ENCODE measurements around the gene SCRN1. TPM values are rescaled to one million over a fixed set of nuclear protein-coding genes. Genes with fewer than 3 reads are reported as not detected.
A peak's percentile ranks its signal among the peaks of the same experiment; 100 is the strongest.

The SCRN1 gene
- total and polyA plus RNA-seq, 2 of the 13 experiments (the other 11 are each of a cell fraction or from before 2014, with no cell fraction given) = 43.2 to 49.8 TPM

GRCh38 chr7:29989257-29989995, at the start of gene SCRN1 (continued):
- TF ChIP-seq, protein P1, sequence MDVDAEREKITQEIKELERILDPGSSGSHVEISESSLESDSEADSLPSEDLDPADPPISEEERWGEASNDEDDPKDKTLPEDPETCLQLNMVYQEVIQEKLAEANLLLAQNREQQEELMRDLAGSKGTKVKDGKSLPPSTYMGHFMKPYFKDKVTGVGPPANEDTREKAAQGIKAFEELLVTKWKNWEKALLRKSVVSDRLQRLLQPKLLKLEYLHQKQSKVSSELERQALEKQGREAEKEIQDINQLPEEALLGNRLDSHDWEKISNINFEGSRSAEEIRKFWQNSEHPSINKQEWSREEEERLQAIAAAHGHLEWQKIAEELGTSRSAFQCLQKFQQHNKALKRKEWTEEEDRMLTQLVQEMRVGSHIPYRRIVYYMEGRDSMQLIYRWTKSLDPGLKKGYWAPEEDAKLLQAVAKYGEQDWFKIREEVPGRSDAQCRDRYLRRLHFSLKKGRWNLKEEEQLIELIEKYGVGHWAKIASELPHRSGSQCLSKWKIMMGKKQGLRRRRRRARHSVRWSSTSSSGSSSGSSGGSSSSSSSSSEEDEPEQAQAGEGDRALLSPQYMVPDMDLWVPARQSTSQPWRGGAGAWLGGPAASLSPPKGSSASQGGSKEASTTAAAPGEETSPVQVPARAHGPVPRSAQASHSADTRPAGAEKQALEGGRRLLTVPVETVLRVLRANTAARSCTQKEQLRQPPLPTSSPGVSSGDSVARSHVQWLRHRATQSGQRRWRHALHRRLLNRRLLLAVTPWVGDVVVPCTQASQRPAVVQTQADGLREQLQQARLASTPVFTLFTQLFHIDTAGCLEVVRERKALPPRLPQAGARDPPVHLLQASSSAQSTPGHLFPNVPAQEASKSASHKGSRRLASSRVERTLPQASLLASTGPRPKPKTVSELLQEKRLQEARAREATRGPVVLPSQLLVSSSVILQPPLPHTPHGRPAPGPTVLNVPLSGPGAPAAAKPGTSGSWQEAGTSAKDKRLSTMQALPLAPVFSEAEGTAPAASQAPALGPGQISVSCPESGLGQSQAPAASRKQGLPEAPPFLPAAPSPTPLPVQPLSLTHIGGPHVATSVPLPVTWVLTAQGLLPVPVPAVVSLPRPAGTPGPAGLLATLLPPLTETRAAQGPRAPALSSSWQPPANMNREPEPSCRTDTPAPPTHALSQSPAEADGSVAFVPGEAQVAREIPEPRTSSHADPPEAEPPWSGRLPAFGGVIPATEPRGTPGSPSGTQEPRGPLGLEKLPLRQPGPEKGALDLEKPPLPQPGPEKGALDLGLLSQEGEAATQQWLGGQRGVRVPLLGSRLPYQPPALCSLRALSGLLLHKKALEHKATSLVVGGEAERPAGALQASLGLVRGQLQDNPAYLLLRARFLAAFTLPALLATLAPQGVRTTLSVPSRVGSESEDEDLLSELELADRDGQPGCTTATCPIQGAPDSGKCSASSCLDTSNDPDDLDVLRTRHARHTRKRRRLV (CRISPR knock-in tag; IDR thresholded peaks at IDR 0.05) = no peak
- no peak for TF ChIP-seq RCOR2 (CRISPR knock-in tag; IDR thresholded peaks at IDR 0.05)
- no peak for TF ChIP-seq ATRX (CRISPR knock-in tag; IDR thresholded peaks at IDR 0.05; ENCODE audit: borderline replicate concordance)
- TF ChIP-seq KDM2A (CRISPR knock-in tag; IDR thresholded peaks at IDR 0.05; ENCODE audit: borderline replicate concordance, low read depth) = peak; percentile 74
- no peak for TF ChIP-seq ZNF326 (CRISPR knock-in tag; IDR thresholded peaks at IDR 0.05; ENCODE audit: borderline replicate concordance)
- 0 out of 2 replicates have a peak, but pooled peaks have one; percentile 9 for TF ChIP-seq ZNF768 (CRISPR knock-in tag; IDR thresholded peaks at IDR 0.05)
- 0 out of 2 replicates have a peak, but pooled peaks have one; percentile 6 for TF ChIP-seq FOXM1 (CRISPR knock-in tag; IDR thresholded peaks at IDR 0.05)
- TF ChIP-seq SAP130 (CRISPR knock-in tag; IDR thresholded peaks at IDR 0.05; ENCODE audit: low read depth) = peak; percentile 43; the same call in 1 of the 2 replicates
- no peak for TF ChIP-seq RXRB (CRISPR knock-in tag; IDR thresholded peaks at IDR 0.05; ENCODE audit: borderline replicate concordance)
- TF ChIP-seq POLR2AphosphoS5 (IDR thresholded peaks at IDR 0.05; ENCODE audit: low read depth, low read length) = peak; percentile 39; the same call in 1 of the 2 replicates
- no peak for TF ChIP-seq NBN (conservative IDR thresholded peaks at IDR 0.05)
- no peak for TF ChIP-seq HMGXB3 (CRISPR knock-in tag; IDR thresholded peaks at IDR 0.05; ENCODE audit: borderline replicate concordance)
- no peak for TF ChIP-seq PPARG (CRISPR knock-in tag; conservative IDR thresholded peaks at IDR 0.05)
- TF ChIP-seq, protein P2, sequence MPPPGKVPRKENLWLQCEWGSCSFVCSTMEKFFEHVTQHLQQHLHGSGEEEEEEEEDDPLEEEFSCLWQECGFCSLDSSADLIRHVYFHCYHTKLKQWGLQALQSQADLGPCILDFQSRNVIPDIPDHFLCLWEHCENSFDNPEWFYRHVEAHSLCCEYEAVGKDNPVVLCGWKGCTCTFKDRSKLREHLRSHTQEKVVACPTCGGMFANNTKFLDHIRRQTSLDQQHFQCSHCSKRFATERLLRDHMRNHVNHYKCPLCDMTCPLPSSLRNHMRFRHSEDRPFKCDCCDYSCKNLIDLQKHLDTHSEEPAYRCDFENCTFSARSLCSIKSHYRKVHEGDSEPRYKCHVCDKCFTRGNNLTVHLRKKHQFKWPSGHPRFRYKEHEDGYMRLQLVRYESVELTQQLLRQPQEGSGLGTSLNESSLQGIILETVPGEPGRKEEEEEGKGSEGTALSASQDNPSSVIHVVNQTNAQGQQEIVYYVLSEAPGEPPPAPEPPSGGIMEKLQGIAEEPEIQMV (CRISPR knock-in tag; IDR thresholded peaks at IDR 0.05; ENCODE audit: low read depth) = no peak
- no peak; the same call in 1 of the 2 replicates for TF ChIP-seq CCDC6 (CRISPR knock-in tag; IDR thresholded peaks at IDR 0.05)
- no peak for TF ChIP-seq MATR3 (CRISPR knock-in tag; IDR thresholded peaks at IDR 0.05)
- TF ChIP-seq, protein P3, sequence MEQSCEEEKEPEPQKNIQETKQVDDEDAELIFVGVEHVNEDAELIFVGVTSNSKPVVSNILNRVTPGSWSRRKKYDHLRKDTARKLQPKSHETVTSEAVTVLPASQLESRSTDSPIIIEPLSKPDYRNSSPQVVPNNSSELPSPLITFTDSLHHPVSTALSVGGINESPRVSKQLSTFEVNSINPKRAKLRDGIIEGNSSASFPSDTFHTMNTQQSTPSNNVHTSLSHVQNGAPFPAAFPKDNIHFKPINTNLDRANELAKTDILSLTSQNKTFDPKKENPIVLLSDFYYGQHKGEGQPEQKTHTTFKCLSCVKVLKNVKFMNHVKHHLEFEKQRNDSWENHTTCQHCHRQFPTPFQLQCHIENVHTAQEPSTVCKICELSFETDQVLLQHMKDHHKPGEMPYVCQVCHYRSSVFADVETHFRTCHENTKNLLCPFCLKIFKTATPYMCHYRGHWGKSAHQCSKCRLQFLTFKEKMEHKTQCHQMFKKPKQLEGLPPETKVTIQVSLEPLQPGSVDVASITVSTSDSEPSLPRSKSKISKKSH (CRISPR knock-in tag; IDR thresholded peaks at IDR 0.05; ENCODE audit: borderline replicate concordance) = no peak

All from HepG2 (cell line).